Lower leg skin (tissue), 4 donors: Measurements from ENCODE around the gene QSER1. TPM values are rescaled to one million over a fixed set of nuclear protein-coding genes. Genes with fewer than 3 reads are reported as not detected.

Experiments used
- DNase-seq, 2 donors: peaks; one replicate each; pipeline ENCODE4 v3.0.0-alpha.2; 2019; ENCODE audit warnings: low spot score in 2 of 2
- H3K4me3 ChIP-seq: fragments of 200-600 bp; sonication (generic); 2 replicates; pipeline ENCODE4 v1.5.1; 2017; ENCODE audit warnings: mild to moderate bottlenecking, low read depth; ENCODE audit not compliant: poor library complexity, severe bottlenecking
- CTCF ChIP-seq, 3 donors: fragments of 450-650 bp; IDR thresholded peaks; one replicate each; pipeline ENCODE4 v1.5.1; 2016; ENCODE audit warnings: antibody characterized with exemption in 3 of 3, mild to moderate bottlenecking in 3 of 3, moderate library complexity in 2 of 3
- POLR2A ChIP-seq, 2 donors: fragments of 450-650 bp; IDR thresholded peaks; one replicate each; pipeline ENCODE4 v1.6.1; 2016 to 2017; ENCODE audit warnings: antibody characterized with exemption in 2 of 2, mild to moderate bottlenecking in 1 of 2, moderate library complexity in 1 of 2
- WGBS, 2 donors: methylation state at CpG; one replicate each; pipeline ENCODE4 v1.1.5; 2018; 5-methylcytosine and 5-hydroxymethylcytosine counted together
- intact Hi-C: fragments of 100-400 bp; cut with DNase I; formaldehyde crosslinking; loops from one replicate; pipeline ENCODE4 v1.15.0; 2023; ENCODE audit warnings: low total_unique reads
- total RNA-seq, 4 donors: library from RNA; depleted of rRNA; stranded (reverse); fragments of >200 nt; gene quantifications; one replicate each; pipeline ENCODE4 v1.1.0, GENCODE V29; 2016

The QSER1 gene
- total RNA-seq, 4 donors from 2014 or later, result 27.8 to 34.2 (median 32.1) TPM

- no peak for DNase-seq
- no peak overlapping the region for H3K4me3 ChIP-seq
- no peak for TF ChIP-seq POLR2A (IDR thresholded peaks at IDR 0.05)
- TF ChIP-seq CTCF (IDR thresholded peaks at IDR 0.05), result no peak
- intact Hi-C loops, result no loop called here
- 54 to 74% methylated on average over 1 of the region's 1 CpG for WGBS, 2 donors
Observed at GRCh38 chr11:33013755-33014154, 121.1 kb downstream of the QSER1 start.

GRCh38 chr11:33015621-33016551, 123.3 kb downstream of the QSER1 start, which contains the start of gene DEPDC7:
Gene DEPDC7 (plus strand): TSS chr11:33015878. CDS start chr11:33015956, 78 bp downstream.
- peak within 1 kb of the TSS; percentile 52 for H3K4me3 ChIP-seq
- TF ChIP-seq POLR2A (IDR thresholded peaks at IDR 0.05), result no peak
- TF ChIP-seq CTCF (IDR thresholded peaks at IDR 0.05), result no peak
- DNase-seq, result peak; percentile 81 to 97
- 5 to 8% methylated on average over 56 to 80 of the region's 89 CpGs for WGBS, 2 donors
- intact Hi-C loops, result no loop called here

GRCh38 chr11:33016654-33017053, 124.0 kb downstream of the QSER1 start:
- intact Hi-C loops, result no loop called here
- DNase-seq, result no peak
- TF ChIP-seq POLR2A (IDR thresholded peaks at IDR 0.05) (no peak), CTCF (IDR thresholded peaks at IDR 0.05) (no peak)
- WGBS, 2 donors, result 33 to 45% methylated on average over 4 of the region's 4 CpGs
- H3K4me3 ChIP-seq, result no peak overlapping the region

GRCh38 chr11:33017478-33017877, 124.9 kb downstream of the QSER1 start:
- WGBS, 2 donors, result 55 to 72% methylated on average over 9 of the region's 9 CpGs
- no peak for DNase-seq
- no peak for TF ChIP-seq POLR2A (IDR thresholded peaks at IDR 0.05)
- TF ChIP-seq CTCF (IDR thresholded peaks at IDR 0.05), result no peak
- intact Hi-C loops, result no loop called here
- no peak overlapping the region for H3K4me3 ChIP-seq

- no peak for DNase-seq
- WGBS, 2 donors, result 85 to 86% methylated on average over 3 of the region's 3 CpGs
- no peak overlapping the region for H3K4me3 ChIP-seq
- TF ChIP-seq POLR2A (IDR thresholded peaks at IDR 0.05) (no peak), CTCF (IDR thresholded peaks at IDR 0.05) (no peak)
- intact Hi-C loops, result no loop called here
Observed at GRCh38 chr11:33017965-33018364, 125.4 kb downstream of the QSER1 start.
